Measurements from ENCODE around the gene ANO10.

GRCh38 chr3:43331381-43331780 lies 290.4 kb downstream of the ANO10 start:
- TF ChIP-seq, protein P1, sequence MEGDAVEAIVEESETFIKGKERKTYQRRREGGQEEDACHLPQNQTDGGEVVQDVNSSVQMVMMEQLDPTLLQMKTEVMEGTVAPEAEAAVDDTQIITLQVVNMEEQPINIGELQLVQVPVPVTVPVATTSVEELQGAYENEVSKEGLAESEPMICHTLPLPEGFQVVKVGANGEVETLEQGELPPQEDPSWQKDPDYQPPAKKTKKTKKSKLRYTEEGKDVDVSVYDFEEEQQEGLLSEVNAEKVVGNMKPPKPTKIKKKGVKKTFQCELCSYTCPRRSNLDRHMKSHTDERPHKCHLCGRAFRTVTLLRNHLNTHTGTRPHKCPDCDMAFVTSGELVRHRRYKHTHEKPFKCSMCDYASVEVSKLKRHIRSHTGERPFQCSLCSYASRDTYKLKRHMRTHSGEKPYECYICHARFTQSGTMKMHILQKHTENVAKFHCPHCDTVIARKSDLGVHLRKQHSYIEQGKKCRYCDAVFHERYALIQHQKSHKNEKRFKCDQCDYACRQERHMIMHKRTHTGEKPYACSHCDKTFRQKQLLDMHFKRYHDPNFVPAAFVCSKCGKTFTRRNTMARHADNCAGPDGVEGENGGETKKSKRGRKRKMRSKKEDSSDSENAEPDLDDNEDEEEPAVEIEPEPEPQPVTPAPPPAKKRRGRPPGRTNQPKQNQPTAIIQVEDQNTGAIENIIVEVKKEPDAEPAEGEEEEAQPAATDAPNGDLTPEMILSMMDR (IDR thresholded peaks at IDR 0.05): no peak
- TF ChIP-seq POLR2AphosphoS5 (IDR thresholded peaks at IDR 0.05; ENCODE audit: low read depth, low read length): no peak
- TF ChIP-seq, protein P2, sequence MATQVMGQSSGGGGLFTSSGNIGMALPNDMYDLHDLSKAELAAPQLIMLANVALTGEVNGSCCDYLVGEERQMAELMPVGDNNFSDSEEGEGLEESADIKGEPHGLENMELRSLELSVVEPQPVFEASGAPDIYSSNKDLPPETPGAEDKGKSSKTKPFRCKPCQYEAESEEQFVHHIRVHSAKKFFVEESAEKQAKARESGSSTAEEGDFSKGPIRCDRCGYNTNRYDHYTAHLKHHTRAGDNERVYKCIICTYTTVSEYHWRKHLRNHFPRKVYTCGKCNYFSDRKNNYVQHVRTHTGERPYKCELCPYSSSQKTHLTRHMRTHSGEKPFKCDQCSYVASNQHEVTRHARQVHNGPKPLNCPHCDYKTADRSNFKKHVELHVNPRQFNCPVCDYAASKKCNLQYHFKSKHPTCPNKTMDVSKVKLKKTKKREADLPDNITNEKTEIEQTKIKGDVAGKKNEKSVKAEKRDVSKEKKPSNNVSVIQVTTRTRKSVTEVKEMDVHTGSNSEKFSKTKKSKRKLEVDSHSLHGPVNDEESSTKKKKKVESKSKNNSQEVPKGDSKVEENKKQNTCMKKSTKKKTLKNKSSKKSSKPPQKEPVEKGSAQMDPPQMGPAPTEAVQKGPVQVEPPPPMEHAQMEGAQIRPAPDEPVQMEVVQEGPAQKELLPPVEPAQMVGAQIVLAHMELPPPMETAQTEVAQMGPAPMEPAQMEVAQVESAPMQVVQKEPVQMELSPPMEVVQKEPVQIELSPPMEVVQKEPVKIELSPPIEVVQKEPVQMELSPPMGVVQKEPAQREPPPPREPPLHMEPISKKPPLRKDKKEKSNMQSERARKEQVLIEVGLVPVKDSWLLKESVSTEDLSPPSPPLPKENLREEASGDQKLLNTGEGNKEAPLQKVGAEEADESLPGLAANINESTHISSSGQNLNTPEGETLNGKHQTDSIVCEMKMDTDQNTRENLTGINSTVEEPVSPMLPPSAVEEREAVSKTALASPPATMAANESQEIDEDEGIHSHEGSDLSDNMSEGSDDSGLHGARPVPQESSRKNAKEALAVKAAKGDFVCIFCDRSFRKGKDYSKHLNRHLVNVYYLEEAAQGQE (IDR thresholded peaks at IDR 0.05; ENCODE audit: insufficient read depth in 1 of 2, low read depth in 2 of 2, low read length in 1 of 2): no peak

Data from Panc1 (cell line).